ENCODE results near the gene KCNN2.

KCNN2 gene

GRCh38 chr5:114473541-114473940 lies 111.7 kb downstream of the KCNN2 start:
- no peak for DNase-seq (ENCODE audit: low read depth, low spot score)
- H3K27ac ChIP-seq, result no peak overlapping the region

GRCh38 chr5:114477816-114478334 lies 116.0 kb downstream of the KCNN2 start:
- H3K27ac ChIP-seq, result no peak overlapping the region
- no peak for DNase-seq (ENCODE audit: low read depth, low spot score)

GRCh38 chr5:114500756-114501155 lies 138.9 kb downstream of the KCNN2 start:
- no peak overlapping the region for H3K27ac ChIP-seq
- no peak for DNase-seq (ENCODE audit: low read depth, low spot score)

- DNase-seq (ENCODE audit: low read depth, low spot score), result no peak
- H3K27ac ChIP-seq, result no peak overlapping the region
Observed at GRCh38 chr5:114504560-114504959, 142.7 kb downstream of the KCNN2 start.

GRCh38 chr5:114524221-114524620 lies 162.4 kb downstream of the KCNN2 start:
- no peak for DNase-seq (ENCODE audit: low read depth, low spot score)

GRCh38 chr5:114544561-114544960 lies 182.7 kb downstream of the KCNN2 start:
- no peak for DNase-seq (ENCODE audit: low read depth, low spot score)
- no peak overlapping the region for H3K27ac ChIP-seq

More at GRCh38 chr5:114524221-114524620, 162.4 kb downstream of the KCNN2 start:
- H3K27ac ChIP-seq, result no peak overlapping the region
